Measurements from ENCODE around the gene ABCG5.

The ABCG5 gene

GRCh38 chr2:43803113-43803512 lies 35.5 kb downstream of the ABCG5 start:
- DNase-seq, result no peak

DNA sequence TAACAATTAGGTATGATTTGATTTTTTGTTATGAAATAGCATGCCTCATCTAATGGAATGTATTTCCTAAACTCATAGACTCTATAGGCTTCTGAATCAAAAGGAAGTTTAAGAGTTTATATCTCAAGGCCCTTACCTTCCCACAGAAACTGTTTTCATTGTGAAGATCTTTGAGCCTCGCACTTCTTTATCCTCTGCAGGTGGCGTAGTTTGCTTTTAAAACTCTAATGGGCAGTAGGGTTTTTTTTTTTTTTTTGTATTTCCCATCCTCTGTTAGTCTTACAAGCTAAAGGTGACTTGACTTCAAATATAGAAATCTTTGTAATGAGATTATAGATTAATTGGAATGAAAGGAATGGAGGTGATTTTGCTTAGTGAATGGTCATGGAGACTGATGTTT lies 36.5 kb downstream of the ABCG5 start:
- no peak for DNase-seq

DNA sequence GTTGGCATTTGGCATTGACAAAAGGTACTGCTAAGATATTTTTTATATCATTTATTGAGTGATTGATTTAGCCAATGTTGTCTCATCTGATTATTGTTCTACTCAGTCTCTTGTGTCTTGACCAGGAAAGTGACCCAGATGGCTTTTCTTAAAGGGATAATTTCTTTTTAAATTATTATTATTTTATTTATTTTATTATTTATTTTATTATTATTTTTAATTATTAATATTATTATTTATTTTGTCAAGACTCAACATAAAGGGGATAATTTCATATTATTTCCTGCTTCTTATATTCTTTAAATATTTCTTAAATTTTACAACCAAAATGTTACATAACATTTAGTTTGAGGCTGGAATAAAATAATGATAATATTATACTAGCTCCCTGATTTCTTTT lies 37.7 kb downstream of the ABCG5 start:
- DNase-seq, result no peak

DNA sequence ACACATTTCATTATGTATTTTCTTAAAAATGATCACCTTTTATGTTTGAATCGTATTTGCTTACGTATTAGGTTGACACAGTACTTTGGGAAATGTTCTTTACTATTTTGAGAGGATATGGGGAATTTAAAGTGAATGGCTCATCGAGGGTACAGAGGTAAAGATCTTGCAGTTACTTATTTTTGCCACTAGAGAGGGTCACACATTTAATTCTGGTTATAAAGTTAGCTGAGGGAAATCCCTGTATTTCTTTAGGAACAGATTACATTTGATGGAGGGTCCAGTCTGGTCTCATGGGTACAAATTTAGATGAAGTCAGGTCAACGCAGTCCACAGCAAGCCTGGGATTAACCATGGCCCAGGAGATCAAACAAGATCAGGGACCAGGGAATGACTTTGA lies 40.3 kb downstream of the ABCG5 start:
- no peak for DNase-seq

- no peak for DNase-seq
Observed at GRCh38 chr2:43796206-43796605, 42.4 kb downstream of the ABCG5 start.

DNA sequence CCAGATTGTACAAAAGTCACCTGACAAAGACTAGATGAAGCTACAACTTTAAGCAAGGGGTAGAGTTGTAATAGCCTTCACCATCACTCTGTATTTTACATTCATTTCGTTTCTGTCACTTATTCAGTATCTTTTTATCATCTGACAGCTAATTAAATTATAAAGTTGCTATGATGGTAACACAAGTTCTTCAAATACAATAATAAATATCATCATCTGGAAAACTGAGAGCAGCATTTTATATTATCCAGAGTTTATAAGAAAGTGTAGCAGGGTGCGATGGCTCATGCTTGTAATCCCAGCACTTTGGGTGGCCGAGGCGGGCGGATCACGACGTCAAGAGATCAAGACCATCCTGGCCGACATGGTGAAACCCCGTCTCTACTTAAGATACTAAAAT lies 43.7 kb downstream of the ABCG5 start:
- no peak for DNase-seq

- DNase-seq, result no peak
Observed at GRCh38 chr2:43792653-43793052, 46.0 kb downstream of the ABCG5 start.

DNA sequence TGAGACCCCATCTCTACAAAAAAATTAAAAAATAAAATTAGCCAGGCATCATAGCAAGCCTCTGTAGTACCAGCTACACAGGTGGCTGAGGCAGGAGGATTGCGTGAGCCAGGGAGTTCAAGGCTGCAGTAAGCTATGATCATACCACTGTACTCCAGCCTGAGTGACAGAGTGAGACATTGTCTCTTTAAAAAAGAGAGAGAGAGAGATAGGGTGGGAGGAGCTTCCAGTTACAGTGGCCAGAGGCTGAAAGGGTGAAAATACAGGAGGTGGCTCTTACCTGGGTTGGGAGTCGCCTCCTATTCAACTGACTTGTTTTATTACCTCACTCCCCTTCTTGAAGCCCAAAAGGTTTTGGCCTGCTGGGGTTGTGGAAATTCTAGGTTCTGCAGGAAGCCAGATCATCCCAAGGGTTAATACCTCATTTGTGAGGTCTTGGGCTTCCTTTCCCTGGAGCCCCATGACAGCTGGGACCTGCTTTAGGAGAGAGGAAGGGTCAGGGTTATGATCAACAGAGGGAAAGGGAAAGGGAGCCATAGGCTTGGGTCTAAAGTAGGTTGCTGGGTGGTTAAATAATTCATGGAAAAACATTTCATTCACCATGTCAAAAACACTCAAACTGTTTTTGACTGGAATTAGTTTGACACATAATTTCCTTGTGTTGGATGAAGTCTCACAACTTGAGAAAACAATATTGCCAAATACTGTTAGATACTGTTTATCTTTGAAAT lies 47.4 kb downstream of the ABCG5 start:
- no peak for DNase-seq

DNA sequence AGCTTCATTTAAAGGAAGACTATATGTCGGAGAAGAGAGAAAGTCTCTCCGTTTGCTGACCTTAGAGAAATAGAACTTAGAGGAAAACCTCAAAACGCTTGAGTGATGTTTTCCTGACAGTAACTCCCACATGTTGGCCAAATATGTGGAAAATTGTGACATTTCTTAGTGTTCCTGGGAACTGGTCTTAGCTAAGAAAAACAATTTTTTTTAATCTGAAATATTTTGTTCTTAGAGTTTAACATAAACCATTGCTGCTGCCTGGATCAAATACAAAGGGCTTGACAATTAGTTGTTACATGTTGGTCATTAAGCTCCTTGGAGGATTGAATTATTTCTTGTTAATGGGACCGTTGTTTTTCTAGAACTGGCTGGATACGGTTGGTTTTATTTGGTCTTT lies 48.5 kb downstream of the ABCG5 start:
- no peak for DNase-seq

- DNase-seq, result no peak
Observed at GRCh38 chr2:43788646-43789045, 50.0 kb downstream of the ABCG5 start.

DNA sequence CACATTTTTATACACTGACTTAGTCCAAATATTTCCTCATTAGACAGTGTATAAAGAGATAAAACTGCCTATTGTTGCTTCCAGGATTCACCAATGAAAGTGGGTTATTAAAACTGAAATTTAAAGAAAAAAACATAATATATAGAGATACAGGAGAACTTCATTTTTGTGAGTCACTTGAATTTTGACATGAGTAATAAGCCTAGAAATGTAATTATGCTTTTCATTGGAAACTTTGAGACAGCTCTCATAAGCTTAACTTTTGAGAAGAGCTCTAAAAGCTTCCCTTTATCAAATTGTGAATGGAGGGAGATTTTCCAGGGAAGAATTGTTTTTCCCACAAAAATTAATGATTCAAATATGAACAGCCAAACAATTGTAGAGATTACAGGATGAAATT lies 50.7 kb downstream of the ABCG5 start:
- DNase-seq, result no peak

- DNase-seq, result no peak
Observed at GRCh38 chr2:43778233-43778632, 60.4 kb downstream of the ABCG5 start.

GRCh38 chr2:43777306-43777926 lies 61.2 kb downstream of the ABCG5 start:
- peak; percentile 10 for DNase-seq

GRCh38 chr2:43776324-43776723 lies 62.3 kb downstream of the ABCG5 start:
- DNase-seq, result peak; percentile 37

DNA sequence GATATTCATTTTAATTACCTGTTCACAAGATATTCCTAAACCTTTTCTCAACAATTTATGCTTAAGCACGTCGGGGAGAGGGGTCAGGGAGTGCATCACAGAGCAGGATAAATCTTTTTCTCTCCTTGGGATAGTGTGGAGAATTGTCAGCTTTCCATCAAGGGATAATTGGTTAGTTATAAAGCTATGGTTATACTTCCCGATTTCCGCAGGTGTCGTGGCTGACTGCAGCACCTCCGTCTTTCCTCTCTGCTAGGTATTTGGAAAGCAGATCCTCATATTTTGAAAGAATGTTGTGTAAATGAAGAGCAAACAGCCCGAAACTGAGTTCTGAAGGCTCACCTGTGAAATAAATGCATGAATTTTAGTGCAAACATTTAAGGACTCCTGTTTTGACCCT lies 64.0 kb downstream of the ABCG5 start:
- no peak for DNase-seq

DNA sequence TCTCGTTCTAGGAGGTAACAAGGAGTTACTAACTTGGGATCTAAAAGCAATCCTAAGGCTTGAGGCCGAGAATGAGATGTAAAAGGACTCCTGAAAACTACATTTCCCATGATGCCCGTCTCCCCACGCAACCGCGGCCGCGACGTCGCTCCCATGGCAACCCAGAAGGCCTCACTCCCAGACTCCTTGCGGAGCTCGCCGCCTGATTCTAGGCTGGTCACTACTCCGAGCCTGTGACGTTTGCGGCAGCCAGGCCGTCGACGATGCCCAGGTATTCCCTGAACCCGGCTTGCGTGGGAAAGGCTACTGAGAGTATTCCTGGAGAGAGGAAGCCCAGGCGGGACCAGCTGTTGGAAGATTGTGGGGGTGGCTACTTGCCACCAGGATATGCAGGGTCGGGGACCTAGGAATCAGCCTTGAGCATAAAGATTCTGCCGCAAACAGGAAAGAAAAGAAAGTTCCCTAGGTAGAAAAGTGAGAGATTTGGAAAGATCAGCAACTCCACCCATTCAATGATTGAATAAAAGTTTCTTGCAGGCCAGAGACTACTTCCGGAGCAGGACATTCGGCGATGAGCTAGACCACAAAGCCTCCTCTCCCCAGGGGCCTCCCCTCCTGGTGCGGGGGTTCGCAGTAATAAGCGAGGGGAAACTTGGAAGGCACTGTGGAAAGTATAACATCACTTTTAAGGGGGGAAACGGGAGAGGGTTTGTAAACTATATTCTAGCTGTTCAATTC lies 64.6 kb downstream of the ABCG5 start, which contains the start of gene DYNC2LI1:
DYNC2LI1 (plus strand) TSS at position 164 of the 738 bp plus-strand sequence; CDS start at position 264, 100 bp downstream.
- peak; percentile 91 for DNase-seq

- DNase-seq, result no peak
Observed at GRCh38 chr2:43766006-43766405, 72.6 kb downstream of the ABCG5 start.

DNA sequence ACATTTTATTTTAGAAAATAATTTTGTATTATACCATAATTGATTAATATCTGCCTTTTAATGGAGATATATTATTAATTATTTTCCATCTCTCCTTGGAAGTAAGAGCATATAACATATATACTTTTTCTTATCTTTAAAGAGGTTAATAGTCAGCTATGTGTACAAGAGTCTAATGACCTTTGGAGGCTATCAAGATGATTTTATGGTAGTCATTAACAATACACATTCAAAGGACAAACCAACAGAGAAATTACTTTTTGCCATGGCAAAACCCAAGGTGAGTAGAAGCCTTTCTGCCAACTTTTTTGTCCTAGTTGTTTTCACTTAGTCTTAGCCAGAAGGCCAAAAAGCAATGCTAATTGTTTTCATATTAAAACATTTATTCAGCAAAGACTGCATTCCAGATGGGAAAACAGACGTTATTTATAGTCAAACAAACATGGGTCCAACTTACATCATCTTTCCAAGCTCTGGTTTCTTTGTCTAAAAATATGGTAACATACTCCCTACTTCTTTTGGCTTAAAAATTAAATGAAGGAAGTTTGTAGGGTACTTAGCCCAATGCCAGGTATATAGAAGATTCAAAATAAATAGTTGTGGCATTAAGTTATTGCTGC lies 74.4 kb downstream of the ABCG5 start:
- DNase-seq, result no peak

DNA sequence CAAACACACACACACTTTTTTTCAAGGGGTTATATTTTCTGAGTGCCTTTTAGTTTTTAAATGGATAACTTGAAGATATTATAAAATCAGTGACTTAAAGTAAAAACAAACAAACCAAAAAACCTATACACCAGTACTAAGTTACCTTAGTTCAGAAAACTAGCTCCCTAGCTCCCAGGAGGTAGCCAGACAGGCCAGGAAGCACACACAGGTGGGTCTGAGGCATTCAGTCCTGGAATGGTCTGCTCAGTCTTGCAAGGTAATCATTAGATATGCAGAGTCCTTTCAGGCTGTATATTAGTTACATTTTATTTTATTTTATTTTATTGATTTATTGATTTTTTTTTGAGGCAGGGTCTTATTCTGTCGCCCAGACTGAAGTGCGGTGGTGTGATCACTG lies 75.5 kb downstream of the ABCG5 start:
- no peak for DNase-seq
